HFF-Myc (cell line): ENCODE data around the gene LETMD1.

Experiments used
- DNase-seq: peaks from one replicate; pipeline ENCODE4 v3.0.0-alpha.2; 2011; ENCODE audit warnings: low read depth; ENCODE audit errors: extremely low read depth
- H3K4me3 ChIP-seq: replicated peaks from 2 replicates; pipeline ENCODE4 v1.5.1; 2011; ENCODE audit warnings: low read depth, mild to moderate bottlenecking, control low read depth, low read length
- CTCF ChIP-seq: IDR thresholded peaks from 2 replicates; pipeline ENCODE4 v1.5.1; 2012; ENCODE audit warnings: mild to moderate bottlenecking, low read depth, low read length, control low read depth; ENCODE audit errors: missing control alignments

The LETMD1 gene

GRCh38 chr12:51025338-51025835 lies 22.7 kb upstream of the LETMD1 start:
- no peak for TF ChIP-seq CTCF
- DNase-seq, result no peak
- H3K4me3 ChIP-seq, result peak overlapping the region; percentile 76

GRCh38 chr12:51025836-51026638 lies 22.1 kb upstream of the LETMD1 start, which contains the start of gene SLC11A2:
SLC11A2 (minus strand) TSS chr12:51026384; CDS start chr12:51010728, 15,656 bp downstream.
- DNase-seq, result peak; percentile 67
- peak within 1 kb of the TSS; percentile 76 for H3K4me3 ChIP-seq
- no peak for TF ChIP-seq CTCF

GRCh38 chr12:51027342-51027835 lies 20.7 kb upstream of the LETMD1 start:
- DNase-seq, result no peak
- no peak for TF ChIP-seq CTCF
- no peak overlapping the region for H3K4me3 ChIP-seq

GRCh38 chr12:51028126-51028812 lies 19.9 kb upstream of the LETMD1 start:
- DNase-seq, result peak; percentile 38
- H3K4me3 ChIP-seq, result no peak overlapping the region
- peak; percentile 38 for TF ChIP-seq CTCF

GRCh38 chr12:51028813-51029150 lies 19.3 kb upstream of the LETMD1 start:
- no peak for DNase-seq
- no peak overlapping the region for H3K4me3 ChIP-seq
- no peak for TF ChIP-seq CTCF

- no peak for TF ChIP-seq CTCF
- no peak overlapping the region for H3K4me3 ChIP-seq
- DNase-seq, result no peak
Observed at GRCh38 chr12:51033048-51033447, 15.1 kb upstream of the LETMD1 start.
